GM23338 (cell line): ENCODE results near the gene LFNG.

Experiments used
- CREB1 ChIP-seq: fragments of 250-450 bp; sonication (Bioruptor Pico); IDR thresholded peaks from 2 replicates; pipeline ENCODE4 v1.5.0; 2020; ENCODE audit warnings: low read depth, mild to moderate bottlenecking, moderate library complexity
- EZH2 ChIP-seq: fragments of 200-600 bp; sonication (generic); IDR thresholded peaks from one replicate; pipeline ENCODE4 v1.8.0; 2017; ENCODE audit warnings: antibody characterized with exemption, mild to moderate bottlenecking, low read depth; ENCODE audit not compliant: unreplicated experiment
- EZH2phosphoT487 ChIP-seq: fragments of 200-600 bp; sonication (generic); IDR thresholded peaks from one replicate; pipeline ENCODE4 v1.8.1; 2018; ENCODE audit warnings: antibody characterized with exemption; ENCODE audit not compliant: unreplicated experiment
- JUNB ChIP-seq: IDR thresholded peaks from one replicate; pipeline ENCODE4 v1.6.1; 2016; ENCODE audit warnings: antibody characterized with exemption; ENCODE audit not compliant: unreplicated experiment
- POLR2AphosphoS5 ChIP-seq: IDR thresholded peaks from 2 replicates; pipeline ENCODE4 v1.6.1; 2016; ENCODE audit warnings: antibody characterized with exemption, low read depth
- STAT1 ChIP-seq: IDR thresholded peaks from one replicate; pipeline ENCODE4 v1.6.1; 2016; ENCODE audit warnings: antibody characterized with exemption; ENCODE audit not compliant: unreplicated experiment
- ZNF114 ChIP-seq: fragments of 250-450 bp; sonication (Bioruptor Pico); IDR thresholded peaks from 2 replicates; pipeline ENCODE4 v1.5.0; 2020; ENCODE audit warnings: mild to moderate bottlenecking, moderate library complexity
- TF ChIP-seq, protein P1 (sequence below): IDR thresholded peaks from one replicate; pipeline ENCODE4 v1.6.1; 2018; ENCODE audit warnings: antibody characterized with exemption; ENCODE audit not compliant: unreplicated experiment
- TF ChIP-seq, protein P2 (sequence below), 2 experiments: fragments of 200-600 bp in 1 of 2; sonication (generic) in 1 of 2; conservative IDR thresholded peaks; 2 replicates each; pipeline versions ENCODE4 v1.5.1 to v1.6.1; 2016 to 2017; ENCODE audit warnings: antibody characterized with exemption in 2 of 2, low read depth in 2 of 2, mild to moderate bottlenecking in 2 of 2, moderate library complexity in 1 of 2
- TF ChIP-seq, protein P3 (sequence below): IDR thresholded peaks from 2 replicates; pipeline ENCODE4 v1.6.1; 2016; ENCODE audit warnings: antibody characterized with exemption

DNA sequence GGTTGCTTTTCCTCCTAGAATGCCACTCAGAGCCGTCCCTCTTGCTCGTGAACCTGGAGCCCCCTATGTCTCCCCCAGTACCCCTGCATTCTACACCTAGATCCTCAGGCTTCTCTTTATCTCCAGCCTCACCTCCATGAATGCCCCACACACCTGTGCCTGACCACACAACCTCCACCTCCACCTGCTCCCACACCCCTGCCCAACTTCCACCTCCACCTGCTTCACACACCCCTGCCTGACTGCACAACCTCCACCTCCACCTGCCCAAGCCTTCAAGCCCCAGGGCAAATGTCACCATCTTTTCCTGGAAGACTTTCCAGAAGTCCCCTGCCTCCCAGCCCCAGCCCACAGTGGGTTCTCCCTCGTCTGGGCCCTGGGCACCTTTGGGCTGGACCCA lies 6.9 kb upstream of the LFNG start:
- TF ChIP-seq, protein P1, sequence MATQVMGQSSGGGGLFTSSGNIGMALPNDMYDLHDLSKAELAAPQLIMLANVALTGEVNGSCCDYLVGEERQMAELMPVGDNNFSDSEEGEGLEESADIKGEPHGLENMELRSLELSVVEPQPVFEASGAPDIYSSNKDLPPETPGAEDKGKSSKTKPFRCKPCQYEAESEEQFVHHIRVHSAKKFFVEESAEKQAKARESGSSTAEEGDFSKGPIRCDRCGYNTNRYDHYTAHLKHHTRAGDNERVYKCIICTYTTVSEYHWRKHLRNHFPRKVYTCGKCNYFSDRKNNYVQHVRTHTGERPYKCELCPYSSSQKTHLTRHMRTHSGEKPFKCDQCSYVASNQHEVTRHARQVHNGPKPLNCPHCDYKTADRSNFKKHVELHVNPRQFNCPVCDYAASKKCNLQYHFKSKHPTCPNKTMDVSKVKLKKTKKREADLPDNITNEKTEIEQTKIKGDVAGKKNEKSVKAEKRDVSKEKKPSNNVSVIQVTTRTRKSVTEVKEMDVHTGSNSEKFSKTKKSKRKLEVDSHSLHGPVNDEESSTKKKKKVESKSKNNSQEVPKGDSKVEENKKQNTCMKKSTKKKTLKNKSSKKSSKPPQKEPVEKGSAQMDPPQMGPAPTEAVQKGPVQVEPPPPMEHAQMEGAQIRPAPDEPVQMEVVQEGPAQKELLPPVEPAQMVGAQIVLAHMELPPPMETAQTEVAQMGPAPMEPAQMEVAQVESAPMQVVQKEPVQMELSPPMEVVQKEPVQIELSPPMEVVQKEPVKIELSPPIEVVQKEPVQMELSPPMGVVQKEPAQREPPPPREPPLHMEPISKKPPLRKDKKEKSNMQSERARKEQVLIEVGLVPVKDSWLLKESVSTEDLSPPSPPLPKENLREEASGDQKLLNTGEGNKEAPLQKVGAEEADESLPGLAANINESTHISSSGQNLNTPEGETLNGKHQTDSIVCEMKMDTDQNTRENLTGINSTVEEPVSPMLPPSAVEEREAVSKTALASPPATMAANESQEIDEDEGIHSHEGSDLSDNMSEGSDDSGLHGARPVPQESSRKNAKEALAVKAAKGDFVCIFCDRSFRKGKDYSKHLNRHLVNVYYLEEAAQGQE = no peak
- TF ChIP-seq, protein P2, sequence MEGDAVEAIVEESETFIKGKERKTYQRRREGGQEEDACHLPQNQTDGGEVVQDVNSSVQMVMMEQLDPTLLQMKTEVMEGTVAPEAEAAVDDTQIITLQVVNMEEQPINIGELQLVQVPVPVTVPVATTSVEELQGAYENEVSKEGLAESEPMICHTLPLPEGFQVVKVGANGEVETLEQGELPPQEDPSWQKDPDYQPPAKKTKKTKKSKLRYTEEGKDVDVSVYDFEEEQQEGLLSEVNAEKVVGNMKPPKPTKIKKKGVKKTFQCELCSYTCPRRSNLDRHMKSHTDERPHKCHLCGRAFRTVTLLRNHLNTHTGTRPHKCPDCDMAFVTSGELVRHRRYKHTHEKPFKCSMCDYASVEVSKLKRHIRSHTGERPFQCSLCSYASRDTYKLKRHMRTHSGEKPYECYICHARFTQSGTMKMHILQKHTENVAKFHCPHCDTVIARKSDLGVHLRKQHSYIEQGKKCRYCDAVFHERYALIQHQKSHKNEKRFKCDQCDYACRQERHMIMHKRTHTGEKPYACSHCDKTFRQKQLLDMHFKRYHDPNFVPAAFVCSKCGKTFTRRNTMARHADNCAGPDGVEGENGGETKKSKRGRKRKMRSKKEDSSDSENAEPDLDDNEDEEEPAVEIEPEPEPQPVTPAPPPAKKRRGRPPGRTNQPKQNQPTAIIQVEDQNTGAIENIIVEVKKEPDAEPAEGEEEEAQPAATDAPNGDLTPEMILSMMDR (conservative IDR thresholded peaks at IDR 0.05; ENCODE audit: low read depth in 2 of 2) = no peak
- TF ChIP-seq POLR2AphosphoS5 (no peak), EZH2 (no peak), JUNB (no peak), EZH2phosphoT487 (no peak), ZNF114 (no peak), STAT1 (no peak), CREB1 (CRISPR knock-in tag) (no peak)
- TF ChIP-seq, protein P3, sequence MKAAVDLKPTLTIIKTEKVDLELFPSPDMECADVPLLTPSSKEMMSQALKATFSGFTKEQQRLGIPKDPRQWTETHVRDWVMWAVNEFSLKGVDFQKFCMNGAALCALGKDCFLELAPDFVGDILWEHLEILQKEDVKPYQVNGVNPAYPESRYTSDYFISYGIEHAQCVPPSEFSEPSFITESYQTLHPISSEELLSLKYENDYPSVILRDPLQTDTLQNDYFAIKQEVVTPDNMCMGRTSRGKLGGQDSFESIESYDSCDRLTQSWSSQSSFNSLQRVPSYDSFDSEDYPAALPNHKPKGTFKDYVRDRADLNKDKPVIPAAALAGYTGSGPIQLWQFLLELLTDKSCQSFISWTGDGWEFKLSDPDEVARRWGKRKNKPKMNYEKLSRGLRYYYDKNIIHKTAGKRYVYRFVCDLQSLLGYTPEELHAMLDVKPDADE = no peak
